Measurements from ENCODE around the gene FBRSL1. TPM values are rescaled to one million over a fixed set of nuclear protein-coding genes. Genes with fewer than 3 reads are reported as not detected.

Gene FBRSL1
- total and polyA plus RNA-seq, 2 of the 8 experiments (the other 6 are each of a cell fraction or from before 2014, with no cell fraction given): 18.4 to 109 TPM

DNA sequence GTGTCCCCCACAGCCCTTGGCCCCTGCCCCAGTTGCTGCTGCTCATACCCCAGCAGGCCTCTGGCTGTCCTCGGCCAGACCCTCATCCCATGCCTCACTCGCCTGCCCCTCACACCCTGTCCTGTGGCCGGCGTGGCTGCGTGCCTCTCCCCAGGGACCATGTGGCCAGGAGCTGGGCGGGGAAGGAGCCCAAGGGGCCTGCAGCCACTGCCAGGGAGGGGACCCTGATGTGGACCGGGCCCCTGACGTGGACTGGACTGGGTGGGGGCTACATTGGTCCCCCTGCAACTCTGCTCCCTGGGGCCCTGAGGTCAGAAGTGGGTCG is 10.9 kb downstream of the FBRSL1 start:
- no peak overlapping the region for H3K4me3 ChIP-seq (ENCODE audit: extremely low read depth in 1 of 4, insufficient read depth in 2 of 4, low read depth in 3 of 4, low read length in 4 of 4)
- no peak overlapping the region for H3K14ac ChIP-seq (ENCODE audit: insufficient read length)
- H3K36me3 ChIP-seq (ENCODE audit: control insufficient read depth in 2 of 4, insufficient read depth in 4 of 4, low read length in 3 of 4): no peaks in the 10 kb centered on the region
- H3K4me1 ChIP-seq (replicated peaks in 1 of 4; ENCODE audit: control insufficient read depth in 3 of 4, insufficient read depth in 4 of 4, low read length in 3 of 4): peaks cover 0 to 20% (median 10%) of the 10 kb centered on the region in 4 experiments; a peak in 5 of 7 replicates
- H2BK120ac ChIP-seq (replicated peaks; ENCODE audit: low read depth, low read length): no peak overlapping the region
- no peak overlapping the region for H3K4me2 ChIP-seq (ENCODE audit: insufficient read depth in 1 of 2, low read depth in 2 of 2, low read length in 2 of 2)
- DNase-seq (ENCODE audit: low read depth in 1 of 2, low spot score in 2 of 2) (no peak), FAIRE-seq (no peak)
- H2BK5ac ChIP-seq (ENCODE audit: low read depth, low read length): no peak overlapping the region
- peaks cover 76 to 77% of the 10 kb centered on the region in 2 experiments for H4K20me1 ChIP-seq (replicated peaks in 1 of 2; ENCODE audit: control insufficient read depth in 1 of 2, insufficient read depth in 2 of 2, low read length in 2 of 2)
- ChIA-PET POLR2A (ENCODE audit: partially characterized antibody) (no interaction called here), CTCF (ENCODE audit: partially characterized antibody) (interaction anchor here (0.7 to 1.6 kb wide), 5 partner anchors 9 to 54 kb away, joined by 3 to 5 read pairs (median 3); no protein-coding TSS in a partner anchor)
- no peak overlapping the region for H3K9ac ChIP-seq (replicated peaks in 1 of 4; ENCODE audit: extremely low read depth in 1 of 4, low read depth in 3 of 4, low read length in 3 of 4)
- no peak overlapping the region for H3K27ac ChIP-seq (ENCODE audit: low read depth, low read length)
- H2AFZ ChIP-seq (ENCODE audit: low read length): no peak overlapping the region
- H2BK12ac ChIP-seq (ENCODE audit: low read depth, low read length): no peak overlapping the region
- H3K79me1 ChIP-seq (ENCODE audit: low read depth, low read length): peaks cover 28% of the 10 kb centered on the region
- H4K91ac ChIP-seq (replicated peaks; ENCODE audit: insufficient read length, low read length): no peak overlapping the region
- H3K9me3 ChIP-seq (ENCODE audit: insufficient read depth in 2 of 2, low read depth in 1 of 2, low read length in 1 of 2): no peaks in the 10 kb centered on the region
- H2AK5ac ChIP-seq (ENCODE audit: low read depth, low read length): no peak overlapping the region
- H3K27me3 ChIP-seq (replicated peaks in 1 of 4; ENCODE audit: control insufficient read depth in 3 of 4, extremely low read depth in 1 of 4, insufficient read depth in 3 of 4, low read length in 3 of 4): no peaks in the 10 kb centered on the region; a peak in 2 of 7 replicates
- H2BK20ac ChIP-seq (ENCODE audit: low read length): no peak overlapping the region
- no peak for TF ChIP-seq EGR1 (IDR thresholded peaks at IDR 0.05; ENCODE audit: borderline replicate concordance, low read depth, low read length)
- TF ChIP-seq SIX5 (IDR thresholded peaks at IDR 0.05; ENCODE audit: low read depth, low read length): no peak
- no peak for TF ChIP-seq EP300 (IDR thresholded peaks at IDR 0.05; ENCODE audit: borderline replicate concordance in 1 of 2, low read depth in 2 of 2, low read length in 2 of 2)
- no peak for TF ChIP-seq BRCA1 (IDR thresholded peaks at IDR 0.05; ENCODE audit: low read depth, low read length)
- TF ChIP-seq, protein P1, sequence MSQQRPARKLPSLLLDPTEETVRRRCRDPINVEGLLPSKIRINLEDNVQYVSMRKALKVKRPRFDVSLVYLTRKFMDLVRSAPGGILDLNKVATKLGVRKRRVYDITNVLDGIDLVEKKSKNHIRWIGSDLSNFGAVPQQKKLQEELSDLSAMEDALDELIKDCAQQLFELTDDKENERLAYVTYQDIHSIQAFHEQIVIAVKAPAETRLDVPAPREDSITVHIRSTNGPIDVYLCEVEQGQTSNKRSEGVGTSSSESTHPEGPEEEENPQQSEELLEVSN (IDR thresholded peaks at IDR 0.05): no peak
- TF ChIP-seq, protein P2, sequence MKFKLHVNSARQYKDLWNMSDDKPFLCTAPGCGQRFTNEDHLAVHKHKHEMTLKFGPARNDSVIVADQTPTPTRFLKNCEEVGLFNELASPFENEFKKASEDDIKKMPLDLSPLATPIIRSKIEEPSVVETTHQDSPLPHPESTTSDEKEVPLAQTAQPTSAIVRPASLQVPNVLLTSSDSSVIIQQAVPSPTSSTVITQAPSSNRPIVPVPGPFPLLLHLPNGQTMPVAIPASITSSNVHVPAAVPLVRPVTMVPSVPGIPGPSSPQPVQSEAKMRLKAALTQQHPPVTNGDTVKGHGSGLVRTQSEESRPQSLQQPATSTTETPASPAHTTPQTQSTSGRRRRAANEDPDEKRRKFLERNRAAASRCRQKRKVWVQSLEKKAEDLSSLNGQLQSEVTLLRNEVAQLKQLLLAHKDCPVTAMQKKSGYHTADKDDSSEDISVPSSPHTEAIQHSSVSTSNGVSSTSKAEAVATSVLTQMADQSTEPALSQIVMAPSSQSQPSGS (IDR thresholded peaks at IDR 0.05; ENCODE audit: low read length): no peak
- no peak for TF ChIP-seq MAFK (IDR thresholded peaks at IDR 0.05; ENCODE audit: low read depth, low read length)
- no peak for TF ChIP-seq SIN3A (conservative IDR thresholded peaks at IDR 0.05 in 1 of 2, IDR thresholded peaks at IDR 0.05 in 1 of 2; ENCODE audit: low read depth in 1 of 2, low read length in 2 of 2)
- no peaks in the 10 kb centered on the region for H3K23me2 ChIP-seq (ENCODE audit: low read depth, low read length)
- H3K79me2 ChIP-seq (ENCODE audit: control insufficient read depth in 1 of 2, insufficient read depth in 2 of 2, low read length in 2 of 2): peaks cover 0 to 76% of the 10 kb centered on the region in 2 experiments; a peak in 3 of 4 replicates
- WGBS, 2 experiments (ENCODE audit: extremely low coverage in 1 of 2, insufficient coverage in 1 of 2, insufficient read length in 1 of 2, insufficient replicate concordance in 2 of 2, low coverage in 1 of 2, low lambda C conversion rate in 2 of 2, missing lambda C conversion rate in 1 of 2): 89% methylated on average over 8 of the region's 9 CpGs; no CpG with 5 or more reads in 1 of the 2 experiments
- H4K8ac ChIP-seq (ENCODE audit: extremely low read depth, insufficient read depth, low read length): peak overlapping the region; percentile 80; the same call in 1 of the 2 replicates
- no peak overlapping the region for H4K5ac ChIP-seq (ENCODE audit: insufficient read length, low read depth, low read length)
- H3K4ac ChIP-seq (replicated peaks; ENCODE audit: insufficient read length, low read depth, low read length): no peak overlapping the region
- no peak overlapping the region for H3K23ac ChIP-seq (ENCODE audit: insufficient read length)
- no peak overlapping the region for H3K18ac ChIP-seq (ENCODE audit: extremely low read depth, low read length)
- H3K56ac ChIP-seq (replicated peaks; ENCODE audit: insufficient read length, low read depth, low read length): no peak overlapping the region
- H2BK15ac ChIP-seq (ENCODE audit: low read length): no peak overlapping the region
